Neural cell (in vitro differentiated cells): ENCODE data around the gene SLC25A11. TPM values are rescaled to one million over a fixed set of nuclear protein-coding genes. Genes with fewer than 3 reads are reported as not detected.

Experiments used
- H2AFZ ChIP-seq: fragments of 200-600, 300-800 bp; sonication (generic), shearing (Covaris generic); 2 replicates; pipeline ENCODE4 v1.6.0; 2014; ENCODE audit warnings: low read depth, mild to moderate bottlenecking, antibody characterized with exemption, low read length, moderate library complexity
- H3F3A ChIP-seq: fragments of 200-600 bp; shearing (Covaris generic); 2 replicates; pipeline ENCODE4 v1.6.1; 2016; ENCODE audit warnings: mild to moderate bottlenecking, moderate library complexity, mixed read lengths, antibody characterized with exemption, low read length; ENCODE audit not compliant: insufficient read depth, poor library complexity, severe bottlenecking
- H3K27ac ChIP-seq: fragments of 200-600, 300-800 bp; sonication (generic), shearing (Covaris generic); 2 replicates; pipeline ENCODE4 v1.5.1; 2014; ENCODE audit warnings: mild to moderate bottlenecking, low read length, moderate library complexity
- H3K27me3 ChIP-seq: fragments of 300-800, 200-600 bp; sonication (generic), shearing (Covaris generic); 2 replicates; pipeline ENCODE4 v1.6.0; 2014; ENCODE audit warnings: mild to moderate bottlenecking, low read depth, low read length, moderate library complexity; ENCODE audit not compliant: insufficient read depth
- H3K36me3 ChIP-seq: fragments of 300-800, 200-600 bp; sonication (generic), shearing (Covaris generic); 2 replicates; pipeline ENCODE4 v1.5.1; 2014; ENCODE audit warnings: mild to moderate bottlenecking, antibody characterized with exemption, low read length, moderate library complexity; ENCODE audit not compliant: insufficient read depth
- H3K4me2 ChIP-seq: fragments of 300-800, 200-600 bp; sonication (generic), shearing (Covaris generic); 2 replicates; pipeline ENCODE4 v1.6.0; 2014; ENCODE audit warnings: mild to moderate bottlenecking, low read length
- H3K4me3 ChIP-seq: fragments of 300-800, 200-600 bp; sonication (generic), shearing (Covaris generic); 2 replicates; pipeline ENCODE4 v1.5.1; 2014; ENCODE audit warnings: mild to moderate bottlenecking, low read length, moderate library complexity
- H3K79me2 ChIP-seq: fragments of 200-600 bp; shearing (Covaris generic); replicated peaks from 2 replicates; pipeline ENCODE4 v1.6.0; 2014; ENCODE audit warnings: mild to moderate bottlenecking, low read length, moderate library complexity; ENCODE audit not compliant: insufficient read depth
- H3K9ac ChIP-seq: fragments of 300-800, 200-600 bp; sonication (generic), shearing (Covaris generic); 2 replicates; pipeline ENCODE4 v1.6.1; 2016; ENCODE audit warnings: mild to moderate bottlenecking, low read length, mixed read lengths
- H3K9me2 ChIP-seq: fragments of 200-600 bp; shearing (Covaris generic); 2 replicates; pipeline ENCODE4 v1.6.1; 2016; ENCODE audit warnings: mild to moderate bottlenecking, low read length, mixed read lengths; ENCODE audit not compliant: insufficient read depth
- H3K9me3 ChIP-seq: fragments of 200-600, 300-800 bp; sonication (generic), shearing (Covaris generic); 2 replicates; pipeline ENCODE4 v1.6.1; 2016; ENCODE audit warnings: mild to moderate bottlenecking, mixed run types, low read length, moderate library complexity, mixed read lengths
- H4K20me1 ChIP-seq: fragments of 200-600 bp; shearing (Covaris generic); 2 replicates; pipeline ENCODE4 v1.6.1; 2016; ENCODE audit warnings: mild to moderate bottlenecking, mixed run types; ENCODE audit not compliant: insufficient read depth
- CTCF ChIP-seq: fragments of 450-650 bp; IDR thresholded peaks from 2 replicates; pipeline ENCODE4 v1.5.1; 2014; ENCODE audit warnings: antibody characterized with exemption, mild to moderate bottlenecking, moderate library complexity; ENCODE audit not compliant: poor library complexity, severe bottlenecking
- EP300 ChIP-seq: fragments of 450-650 bp; conservative IDR thresholded peaks from 2 replicates; pipeline ENCODE4 v1.6.1; 2014; ENCODE audit warnings: antibody characterized with exemption, mild to moderate bottlenecking, moderate library complexity; ENCODE audit not compliant: poor library complexity, severe bottlenecking
- EZH2 ChIP-seq: fragments of 200-600, 300-800 bp; shearing (Covaris generic), sonication (generic); IDR thresholded peaks from 2 replicates; pipeline ENCODE4 v1.6.1; 2014; ENCODE audit warnings: antibody characterized with exemption, low read length, borderline replicate concordance, mild to moderate bottlenecking; ENCODE audit not compliant: insufficient read depth, poor library complexity, severe bottlenecking
- MXI1 ChIP-seq: fragments of 450-650 bp; conservative IDR thresholded peaks from 2 replicates; pipeline ENCODE4 v1.6.1; 2014; ENCODE audit warnings: antibody characterized with exemption, mild to moderate bottlenecking; ENCODE audit not compliant: poor library complexity, severe bottlenecking
- POLR2AphosphoS5 ChIP-seq: IDR thresholded peaks from 2 replicates; pipeline ENCODE4 v1.6.1; 2012
- RAD21 ChIP-seq: fragments of 450-650 bp; conservative IDR thresholded peaks from 2 replicates; pipeline ENCODE4 v1.6.1; 2014; ENCODE audit warnings: antibody characterized with exemption, mild to moderate bottlenecking, moderate library complexity
- SMC3 ChIP-seq: fragments of 450-650 bp; conservative IDR thresholded peaks from 2 replicates; pipeline ENCODE4 v1.6.1; 2014; ENCODE audit warnings: antibody characterized with exemption, mild to moderate bottlenecking, moderate library complexity; ENCODE audit not compliant: poor library complexity
- TAF1 ChIP-seq: IDR thresholded peaks from 2 replicates; pipeline ENCODE4 v1.6.1; 2012; ENCODE audit warnings: low read depth
- polyA plus RNA-seq: library from polyadenylated mRNA; depleted of rRNA; stranded (reverse); fragments of >200 nt; gene quantifications from 2 replicates; pipeline ENCODE4 v1.2.3, GENCODE V29; 2014
- TF ChIP-seq, protein P1 (sequence below): IDR thresholded peaks from 2 replicates; pipeline ENCODE4 v1.6.1; 2012; ENCODE audit warnings: borderline replicate concordance

Gene SLC25A11
- polyA plus RNA-seq, 1 donor from 2014 or later, result 172 TPM

- TF ChIP-seq, protein P1, sequence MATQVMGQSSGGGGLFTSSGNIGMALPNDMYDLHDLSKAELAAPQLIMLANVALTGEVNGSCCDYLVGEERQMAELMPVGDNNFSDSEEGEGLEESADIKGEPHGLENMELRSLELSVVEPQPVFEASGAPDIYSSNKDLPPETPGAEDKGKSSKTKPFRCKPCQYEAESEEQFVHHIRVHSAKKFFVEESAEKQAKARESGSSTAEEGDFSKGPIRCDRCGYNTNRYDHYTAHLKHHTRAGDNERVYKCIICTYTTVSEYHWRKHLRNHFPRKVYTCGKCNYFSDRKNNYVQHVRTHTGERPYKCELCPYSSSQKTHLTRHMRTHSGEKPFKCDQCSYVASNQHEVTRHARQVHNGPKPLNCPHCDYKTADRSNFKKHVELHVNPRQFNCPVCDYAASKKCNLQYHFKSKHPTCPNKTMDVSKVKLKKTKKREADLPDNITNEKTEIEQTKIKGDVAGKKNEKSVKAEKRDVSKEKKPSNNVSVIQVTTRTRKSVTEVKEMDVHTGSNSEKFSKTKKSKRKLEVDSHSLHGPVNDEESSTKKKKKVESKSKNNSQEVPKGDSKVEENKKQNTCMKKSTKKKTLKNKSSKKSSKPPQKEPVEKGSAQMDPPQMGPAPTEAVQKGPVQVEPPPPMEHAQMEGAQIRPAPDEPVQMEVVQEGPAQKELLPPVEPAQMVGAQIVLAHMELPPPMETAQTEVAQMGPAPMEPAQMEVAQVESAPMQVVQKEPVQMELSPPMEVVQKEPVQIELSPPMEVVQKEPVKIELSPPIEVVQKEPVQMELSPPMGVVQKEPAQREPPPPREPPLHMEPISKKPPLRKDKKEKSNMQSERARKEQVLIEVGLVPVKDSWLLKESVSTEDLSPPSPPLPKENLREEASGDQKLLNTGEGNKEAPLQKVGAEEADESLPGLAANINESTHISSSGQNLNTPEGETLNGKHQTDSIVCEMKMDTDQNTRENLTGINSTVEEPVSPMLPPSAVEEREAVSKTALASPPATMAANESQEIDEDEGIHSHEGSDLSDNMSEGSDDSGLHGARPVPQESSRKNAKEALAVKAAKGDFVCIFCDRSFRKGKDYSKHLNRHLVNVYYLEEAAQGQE, result no peak
- TF ChIP-seq POLR2AphosphoS5, result no peak
- no peak for TF ChIP-seq EZH2
- no peak for TF ChIP-seq CTCF
- no peak for TF ChIP-seq MXI1
- TF ChIP-seq TAF1, result no peak
- TF ChIP-seq RAD21, result no peak
- Histone ChIP-seq H3K79me2 (peaks cover 5% of the 10 kb centered on the region), H3K27me3 (peaks cover 3% of the 10 kb centered on the region), H4K20me1 (no peaks in the 10 kb centered on the region), H3K36me3 (no peaks in the 10 kb centered on the region), H3K4me3 (peak overlapping the region; percentile 99), H3K4me2 (peak overlapping the region; percentile 76), H3K9me3 (no peaks in the 10 kb centered on the region), H2AFZ (peak overlapping the region; percentile 56), H3K9ac (peak overlapping the region; percentile 87), H3K27ac (peak overlapping the region; percentile 82), H3F3A (no peaks in the 10 kb centered on the region), H3K9me2 (no peaks in the 10 kb centered on the region)
These were observed 7.7 kb upstream of the SLC25A11 start for GRCh38 chr17:4947411-4948165.

- Histone ChIP-seq H3K36me3 (no peaks in the 10 kb centered on the region), H3K9me3 (no peaks in the 10 kb centered on the region), H3K9ac (no peak overlapping the region), H3K27ac (no peak overlapping the region), H3F3A (no peaks in the 10 kb centered on the region), H4K20me1 (no peaks in the 10 kb centered on the region), H3K4me2 (no peak overlapping the region), H3K9me2 (no peaks in the 10 kb centered on the region), H2AFZ (no peak overlapping the region), H3K27me3 (peaks cover 3% of the 10 kb centered on the region), H3K79me2 (peaks cover 5% of the 10 kb centered on the region), H3K4me3 (peak overlapping the region; percentile 99)
- no peak for TF ChIP-seq TAF1
- no peak for TF ChIP-seq EZH2
- TF ChIP-seq MXI1, result no peak
- TF ChIP-seq SMC3, result no peak
- TF ChIP-seq, protein P1, result no peak
- TF ChIP-seq CTCF, result no peak
- no peak for TF ChIP-seq RAD21
- no peak for TF ChIP-seq POLR2AphosphoS5
- TF ChIP-seq EP300, result no peak
These were observed 7.2 kb upstream of the SLC25A11 start for GRCh38 chr17:4947010-4947410.
